NOMO-1 treated with dmso at 0.1 percent for 144 hours (cell line): ENCODE measurements around the gene LRRC17.
"Not testable (repeated sequence)": the region's sequence is repeated elsewhere in the genome, so short reads cannot be mapped to it uniquely, and the experiment has no call there.

Source experiments
- DNase-seq: peaks from one replicate; lab custom pipeline; 2025; ENCODE audit not compliant: unreplicated experiment; lab: John Stamatoyannopoulos, UW

The LRRC17 gene

GRCh38 chr7:102942181-102942866, 29.5 kb downstream of the LRRC17 start:
- no peak for DNase-seq

GRCh38 chr7:102942868-102943267, 30.1 kb downstream of the LRRC17 start:
- no peak for DNase-seq

DNA sequence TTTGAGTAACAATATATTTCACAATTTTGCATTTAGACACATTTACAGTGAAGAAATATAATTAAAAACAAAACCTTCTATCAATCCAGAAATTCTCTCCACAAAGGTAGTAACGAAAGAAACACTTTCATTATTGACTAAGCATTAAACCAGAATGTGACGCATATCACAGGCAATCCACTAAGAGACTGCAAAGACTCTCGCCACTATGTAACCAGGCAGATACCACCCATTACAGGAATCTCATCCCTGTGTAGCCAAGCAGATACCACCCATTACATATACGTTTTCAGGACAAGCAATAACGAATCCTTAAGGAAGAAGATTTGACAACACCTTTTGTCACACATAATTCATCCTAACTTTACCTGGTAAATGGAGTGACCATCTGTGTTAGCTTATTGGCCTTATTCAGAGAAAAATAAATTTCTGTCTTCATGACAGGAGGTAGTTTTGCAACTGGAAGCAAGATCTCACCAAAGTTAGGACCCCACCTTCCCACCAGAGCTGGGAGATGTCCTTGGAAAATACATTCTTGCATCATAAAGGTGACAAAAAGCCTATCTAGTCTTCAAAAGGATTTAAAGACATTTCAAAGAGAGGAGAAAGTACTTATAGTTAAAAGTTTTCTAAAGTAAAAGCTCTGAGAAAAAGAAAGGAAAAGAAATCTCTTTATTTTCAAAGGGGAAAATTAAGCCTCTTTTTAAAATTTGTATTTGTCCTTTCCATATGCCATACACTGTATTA, 30.8 kb downstream of the LRRC17 start:
- DNase-seq, result no peak

DNA sequence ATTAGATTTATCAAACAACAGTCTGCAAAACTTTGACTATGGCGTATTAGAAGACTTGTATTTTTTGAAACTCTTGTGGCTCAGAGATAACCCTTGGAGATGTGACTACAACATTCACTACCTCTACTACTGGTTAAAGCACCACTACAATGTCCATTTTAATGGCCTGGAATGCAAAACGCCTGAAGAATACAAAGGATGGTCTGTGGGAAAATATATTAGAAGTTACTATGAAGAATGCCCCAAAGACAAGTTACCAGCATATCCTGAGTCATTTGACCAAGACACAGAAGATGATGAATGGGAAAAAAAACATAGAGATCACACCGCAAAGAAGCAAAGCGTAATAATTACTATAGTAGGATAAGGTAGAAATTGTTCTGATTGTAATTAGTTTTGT, 31.4 kb downstream of the LRRC17 start:
- DNase-seq, result no peak

DNA sequence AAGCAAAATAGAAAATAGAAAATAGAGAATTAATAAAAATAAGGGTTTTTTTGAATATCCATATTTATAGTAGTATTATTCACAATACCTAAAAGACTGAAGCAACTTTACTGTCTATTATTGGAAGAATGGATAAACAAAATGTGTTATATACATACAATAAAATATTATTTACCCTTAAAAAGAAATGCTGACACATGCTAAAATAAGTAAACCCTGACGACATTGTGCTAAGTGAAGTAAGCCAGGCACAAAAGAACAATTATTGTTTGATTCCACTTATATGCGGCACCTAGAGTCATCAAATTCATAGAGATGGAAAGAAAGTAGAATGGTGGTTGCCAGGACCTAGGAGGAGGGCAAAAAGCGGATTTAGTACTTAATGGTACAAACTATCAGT, 39.0 kb downstream of the LRRC17 start:
- DNase-seq, result no peak

DNA sequence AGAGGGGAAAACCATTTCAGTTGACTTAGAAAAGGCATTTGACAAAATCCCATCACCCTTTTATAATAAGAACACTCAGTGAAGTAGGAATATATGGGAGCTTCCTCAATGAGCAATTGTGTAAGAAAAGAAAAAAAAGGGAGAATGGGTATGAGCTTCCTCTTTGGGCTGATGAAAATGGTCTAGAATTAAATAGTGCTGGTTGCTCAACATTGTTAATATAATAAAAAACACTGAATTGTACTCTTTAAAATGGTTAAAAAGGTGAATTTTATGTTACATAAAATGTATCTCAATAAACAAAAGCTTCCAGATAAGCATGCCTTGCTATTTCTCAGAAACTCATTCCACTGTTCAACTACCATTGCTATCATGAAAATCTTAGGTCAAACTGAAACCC, 40.6 kb downstream of the LRRC17 start:
- DNase-seq, result no peak

DNA sequence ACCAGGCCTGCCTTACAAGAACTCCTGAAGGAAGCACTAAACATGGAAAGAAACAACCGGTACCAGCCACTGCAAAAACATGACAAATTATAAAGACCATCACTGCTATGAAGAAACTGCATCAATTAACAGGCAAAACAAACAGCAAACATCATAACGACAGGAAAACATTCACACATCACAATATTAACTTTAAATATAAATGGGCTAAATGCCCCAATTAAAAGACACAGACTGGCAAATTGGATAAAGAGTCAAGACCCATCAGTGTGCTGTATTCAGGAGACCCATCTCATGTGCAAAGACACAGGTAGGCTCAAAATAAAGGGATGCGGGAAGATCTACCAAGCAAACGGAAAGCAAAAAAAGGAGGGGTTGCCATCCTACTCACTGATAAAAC, 41.6 kb downstream of the LRRC17 start:
- not testable (repeated sequence) for DNase-seq

DNA sequence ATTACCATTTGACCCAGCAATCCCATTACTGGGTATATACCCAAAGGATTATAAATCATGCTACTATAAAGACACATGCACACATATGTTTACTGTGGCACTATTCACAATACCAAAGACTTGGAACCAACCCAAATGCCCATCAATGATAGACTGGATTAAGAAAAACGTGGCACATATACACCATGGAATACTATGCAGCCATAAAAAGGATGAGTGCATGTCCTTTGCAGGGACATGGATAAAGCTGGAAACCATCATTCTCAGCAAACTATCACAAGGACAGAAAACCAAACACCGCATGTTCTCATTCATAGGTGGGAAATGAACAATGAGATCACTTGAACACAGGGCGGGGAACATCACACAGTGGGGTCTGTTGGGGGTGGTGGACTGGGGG, 45.2 kb downstream of the LRRC17 start:
- DNase-seq, result not testable (repeated sequence)

DNA sequence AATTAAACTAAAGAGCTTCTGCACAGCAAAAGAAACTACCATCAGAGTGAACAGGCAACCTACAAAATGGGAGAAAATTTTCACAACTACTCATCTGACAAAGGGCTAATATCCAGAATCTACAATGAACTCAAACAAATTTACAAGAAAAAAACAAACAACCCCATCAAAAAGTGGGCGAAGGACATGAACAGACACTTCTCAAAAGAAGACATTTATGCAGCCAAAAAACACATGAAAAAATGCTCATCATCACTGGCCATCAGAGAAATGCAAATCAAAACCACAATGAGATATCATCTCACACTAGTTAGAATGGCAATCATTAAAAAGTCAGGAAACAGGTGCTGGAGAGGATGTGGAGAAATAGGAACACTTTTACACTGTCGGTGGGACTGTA, 49.2 kb downstream of the LRRC17 start:
- DNase-seq, result not testable (repeated sequence)

DNA sequence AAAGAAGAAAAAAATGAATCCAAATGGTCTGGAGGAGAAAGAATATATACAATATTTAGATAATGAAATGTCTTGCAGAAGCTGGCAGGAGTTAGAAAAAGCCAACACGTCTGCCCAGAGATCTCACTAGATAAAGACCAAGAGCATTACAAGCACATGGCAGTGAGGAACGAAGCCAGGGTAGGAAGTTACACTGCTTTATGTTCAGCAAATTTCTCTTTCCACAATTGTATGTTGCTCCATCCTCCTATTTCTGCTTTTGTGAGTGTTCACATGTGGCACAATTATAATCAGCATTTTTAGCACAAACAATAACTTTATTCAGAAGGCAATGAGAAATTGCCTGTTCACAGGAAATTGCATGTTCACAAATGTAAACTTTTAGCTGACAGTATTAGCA, 53.7 kb downstream of the LRRC17 start:
- no peak for DNase-seq

- no peak for DNase-seq
Measured at GRCh38 chr7:102967798-102968197, 55.0 kb downstream of the LRRC17 start.

DNA sequence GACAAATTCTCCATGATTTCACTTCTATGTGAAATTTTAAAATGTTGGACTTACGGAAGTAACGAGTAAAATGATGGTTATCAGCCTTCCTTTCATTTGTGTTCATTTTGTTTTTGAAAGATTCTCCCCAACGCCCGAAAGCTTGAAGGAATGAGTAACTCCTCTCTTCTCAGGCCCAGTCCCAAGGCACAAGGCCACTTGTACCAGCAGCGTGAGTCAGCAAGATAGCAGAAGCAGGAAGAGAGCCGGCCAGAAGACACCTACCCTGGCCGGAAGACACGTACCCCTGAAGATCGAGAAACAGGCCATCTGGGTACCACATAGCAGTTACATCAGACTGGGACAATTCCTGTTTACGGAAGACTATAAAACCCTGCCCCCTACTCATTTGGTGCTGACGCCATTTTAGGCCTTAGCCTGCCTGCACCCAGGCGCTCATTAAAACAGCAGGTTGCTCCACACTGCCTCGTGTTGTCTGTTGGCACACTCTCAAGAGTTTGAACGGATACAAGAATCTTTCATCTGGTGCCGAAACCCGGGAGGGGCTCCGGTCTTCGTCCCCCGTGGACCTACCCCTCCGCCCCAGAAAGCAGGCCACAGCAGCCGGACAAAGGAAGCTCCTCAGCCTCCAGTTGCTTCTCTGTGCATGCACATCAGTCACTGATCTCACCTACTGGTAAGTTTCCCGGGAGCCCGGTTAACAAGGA, 60.4 kb downstream of the LRRC17 start:
- peak; percentile 41 for DNase-seq

DNA sequence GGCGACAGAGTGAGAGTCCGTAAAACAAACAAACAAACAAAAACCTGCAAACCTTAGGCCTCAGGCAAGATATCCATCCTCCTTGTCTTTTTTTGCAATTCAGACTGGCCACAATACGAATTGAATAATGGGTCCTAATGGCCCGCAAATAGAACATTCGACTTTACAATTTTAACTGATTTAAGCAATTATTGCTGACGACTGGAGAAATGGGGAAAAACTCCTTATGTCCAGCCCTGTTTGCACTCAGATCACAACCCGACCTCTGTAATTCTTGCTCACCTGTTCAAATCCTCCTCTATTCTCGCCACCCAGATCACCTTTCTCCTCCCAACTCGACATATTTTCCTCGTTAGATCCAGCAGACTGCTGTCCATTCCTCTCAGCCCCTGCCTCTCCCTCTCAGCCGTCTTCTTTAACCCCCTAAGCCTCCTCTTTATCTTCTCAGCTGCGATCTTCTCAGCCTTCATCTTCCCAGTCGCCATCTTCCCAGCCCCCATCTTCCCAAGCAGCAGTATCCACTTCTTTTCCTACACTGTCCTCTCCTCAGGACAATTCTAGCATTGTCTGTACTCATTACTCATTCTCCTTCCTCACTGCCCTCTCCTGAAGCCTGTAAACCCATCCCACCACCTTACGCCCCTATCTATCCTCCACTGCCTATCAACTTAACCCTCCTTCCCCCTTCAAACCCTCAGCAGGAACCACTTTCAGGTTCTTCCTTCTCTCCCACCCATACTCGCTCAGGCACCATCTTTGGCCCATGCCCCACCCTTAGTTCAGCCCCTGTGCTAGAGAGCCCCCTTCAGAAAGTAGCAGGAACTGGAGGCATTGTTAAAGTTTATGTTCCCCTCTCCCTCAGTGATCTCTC, 61.8 kb downstream of the LRRC17 start:
- DNase-seq, result no peak

GRCh38 chr7:102975854-102976253, 63.1 kb downstream of the LRRC17 start:
- no peak for DNase-seq

DNA sequence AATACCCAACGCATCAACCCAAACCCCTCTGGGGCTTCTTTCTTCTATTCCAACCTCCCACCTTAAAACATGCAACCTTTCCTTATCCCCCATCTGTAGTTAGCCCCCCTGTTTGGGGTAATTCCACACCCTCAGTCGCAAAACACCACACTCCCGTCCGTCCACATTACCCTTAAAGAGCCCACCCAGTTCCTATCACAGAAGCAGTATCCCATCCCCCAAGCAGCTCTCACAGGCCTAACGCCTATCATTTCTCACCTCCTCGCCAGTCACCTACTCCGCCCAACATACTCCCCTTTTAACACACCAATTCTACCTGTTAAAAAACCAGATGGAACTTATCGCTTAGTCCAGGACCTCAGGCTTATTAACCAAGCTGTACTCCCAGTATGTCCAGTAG, 63.7 kb downstream of the LRRC17 start:
- no peak for DNase-seq

DNA sequence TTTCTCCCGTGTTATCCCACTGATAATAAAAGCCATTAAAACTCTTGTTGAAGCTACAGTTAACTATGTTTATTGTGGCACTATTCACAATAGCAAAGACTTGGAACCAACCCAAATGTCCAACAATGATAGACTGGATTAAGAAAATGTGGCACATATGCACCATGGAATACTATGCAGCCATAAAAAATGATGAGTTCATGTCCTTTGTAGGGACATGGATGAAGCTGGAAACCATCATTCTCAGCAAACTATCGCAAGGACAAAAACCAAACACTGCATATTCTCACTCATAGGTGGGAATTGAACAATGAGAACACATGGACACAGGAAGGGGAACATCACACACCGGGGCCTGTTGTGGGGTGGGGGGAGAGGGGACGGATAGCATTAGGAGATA, 64.8 kb downstream of the LRRC17 start:
- DNase-seq, result not testable (repeated sequence)

- no peak for DNase-seq
Measured at GRCh38 chr7:102978284-102978683, 65.5 kb downstream of the LRRC17 start.

GRCh38 chr7:102979670-102980069, 66.9 kb downstream of the LRRC17 start:
- DNase-seq, result no peak

DNA sequence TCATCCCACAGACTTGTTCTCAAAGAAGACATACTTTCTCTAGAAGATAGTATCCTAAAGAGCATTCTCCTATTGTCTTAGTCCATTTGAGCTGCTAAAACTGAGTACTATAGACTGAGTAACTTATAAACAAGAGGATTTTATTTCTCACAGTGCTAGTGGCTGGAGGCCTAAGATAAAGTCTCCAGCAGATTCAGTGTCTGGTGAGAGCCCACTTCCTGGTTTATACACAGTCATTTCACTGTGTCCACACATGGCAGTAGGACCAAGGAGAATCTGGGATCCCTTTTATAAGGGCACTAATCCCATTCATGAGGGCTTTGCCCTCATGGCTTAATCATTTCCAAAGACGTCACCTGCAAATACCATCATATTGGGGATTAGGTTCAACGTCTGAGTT, 68.7 kb downstream of the LRRC17 start:
- DNase-seq, result no peak

DNA sequence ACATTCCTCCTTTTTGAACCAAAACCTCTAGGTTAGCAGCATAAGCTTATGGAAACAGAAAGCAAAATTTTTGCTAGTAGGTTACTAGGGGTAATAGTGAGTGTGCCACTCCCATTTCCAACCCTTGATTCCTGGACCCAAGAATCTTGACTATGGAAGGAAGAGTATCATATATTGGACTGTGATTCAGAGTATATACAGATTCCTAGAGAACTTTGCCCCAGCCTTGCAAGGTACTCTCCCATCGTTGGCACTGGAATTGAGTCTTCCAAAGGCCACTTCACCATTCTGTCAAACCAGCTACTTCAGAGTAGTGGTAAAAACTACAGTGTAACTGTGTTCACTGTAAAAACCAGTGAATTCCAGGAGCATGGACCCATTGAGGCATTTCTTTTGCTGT, 69.4 kb downstream of the LRRC17 start:
- DNase-seq, result no peak

- no peak for DNase-seq
Measured at GRCh38 chr7:102983602-102984001, 70.8 kb downstream of the LRRC17 start.
